Measurements from ENCODE around the gene PC. TPM values are rescaled to one million over a fixed set of nuclear protein-coding genes. Genes with fewer than 3 reads are reported as not detected.

The PC gene
- total RNA-seq, result 100 to 1,000 TPM; 154 to 535 (median 195) TPM

GRCh38 chr11:66958232-66958955 is at the start of gene PC:
PC (minus strand) TSS chr11:66958383; CDS start chr11:66872159, 86,224 bp downstream.
- no peak for TF ChIP-seq CTCF (IDR thresholded peaks at IDR 0.05; ENCODE audit: low read depth)

DNA sequence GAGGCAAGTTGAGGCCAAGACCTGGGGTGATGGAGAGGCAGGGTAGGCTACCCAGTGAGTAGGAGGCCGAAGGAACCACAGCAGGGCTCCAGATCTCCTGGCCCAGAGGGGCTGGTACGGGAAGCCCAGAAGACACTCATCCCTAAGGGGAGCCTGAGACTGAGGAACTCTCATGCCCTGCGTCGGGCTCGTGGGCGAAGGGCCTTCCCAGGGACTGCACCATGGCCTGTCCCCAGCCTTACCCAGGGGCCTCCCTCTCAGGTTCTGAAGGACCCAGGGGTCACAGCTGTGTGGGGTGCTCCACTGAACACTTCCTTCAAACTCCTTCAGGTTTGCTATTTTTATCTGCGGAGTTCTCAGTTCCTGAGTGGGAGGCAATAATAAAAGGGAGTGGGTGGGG is 48.9 kb upstream of the PC start:
- TF ChIP-seq CTCF (IDR thresholded peaks at IDR 0.05; ENCODE audit: low read depth), result no peak

DNA sequence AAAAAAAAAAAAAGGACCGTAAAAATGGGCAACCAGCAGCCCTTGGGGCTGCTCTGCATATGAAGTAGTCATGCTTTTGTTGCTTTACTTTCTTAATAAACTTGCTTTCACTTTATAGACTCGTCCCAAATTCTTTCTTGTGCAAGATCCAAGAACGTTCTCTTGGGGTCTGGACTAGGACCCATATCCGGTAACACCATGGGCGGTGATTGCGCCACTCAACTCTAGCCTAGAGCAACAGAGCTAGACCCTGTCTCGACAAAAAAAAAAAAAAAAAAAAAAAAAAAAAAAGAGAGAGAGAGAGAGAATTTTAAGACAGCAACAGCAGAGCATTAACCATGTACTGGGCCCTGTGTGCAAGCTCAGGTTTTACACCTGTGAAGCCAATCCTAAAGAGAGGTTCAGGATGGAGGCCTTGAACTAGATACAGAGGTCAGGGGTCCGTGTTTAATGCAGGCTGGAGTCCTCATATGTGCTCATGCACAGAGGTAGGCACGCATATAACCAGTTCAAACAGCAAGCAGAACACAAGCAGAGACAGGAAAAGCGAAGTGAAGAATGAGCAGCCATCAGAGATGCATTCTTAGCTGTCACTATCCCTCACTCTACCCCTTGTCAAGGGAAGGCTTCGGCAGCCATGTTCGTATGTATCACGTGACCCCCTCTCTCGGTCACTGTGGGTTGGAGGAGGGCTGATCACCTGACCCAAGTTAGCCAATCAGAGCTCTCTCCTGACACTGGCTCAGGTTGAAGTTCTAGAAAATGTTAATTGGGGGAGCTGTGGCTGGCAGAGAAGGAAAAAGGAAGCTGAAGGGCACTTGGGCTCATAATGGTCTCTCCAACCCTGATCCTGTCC is 48.1 kb upstream of the PC start:
- TF ChIP-seq CTCF (IDR thresholded peaks at IDR 0.05; ENCODE audit: low read depth), result no peak

DNA sequence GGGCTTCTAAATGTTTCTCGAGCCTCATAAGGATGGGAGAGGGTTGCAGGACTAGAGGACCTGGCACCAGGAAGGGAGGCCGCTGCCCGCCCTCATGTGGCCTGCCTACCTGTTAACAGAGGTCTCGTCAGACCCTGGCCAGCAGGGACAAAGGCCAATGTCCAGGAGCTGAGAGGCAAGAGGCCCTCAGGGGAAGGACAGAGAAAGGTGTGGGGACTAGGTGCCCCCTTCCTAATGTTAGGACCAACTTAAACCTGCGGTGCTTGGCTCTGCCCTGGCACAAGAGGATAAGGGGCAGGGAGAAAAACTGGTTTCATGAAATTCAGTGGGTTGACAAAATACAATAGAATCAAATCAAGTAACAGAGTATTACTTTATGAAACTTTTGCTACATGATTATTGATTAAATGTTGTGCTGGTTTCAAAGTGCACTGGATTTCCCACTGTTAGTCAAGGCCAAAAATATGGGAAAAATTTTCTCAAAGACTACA is 44.8 kb upstream of the PC start:
- TF ChIP-seq CTCF (IDR thresholded peaks at IDR 0.05; ENCODE audit: low read depth), result no peak

DNA sequence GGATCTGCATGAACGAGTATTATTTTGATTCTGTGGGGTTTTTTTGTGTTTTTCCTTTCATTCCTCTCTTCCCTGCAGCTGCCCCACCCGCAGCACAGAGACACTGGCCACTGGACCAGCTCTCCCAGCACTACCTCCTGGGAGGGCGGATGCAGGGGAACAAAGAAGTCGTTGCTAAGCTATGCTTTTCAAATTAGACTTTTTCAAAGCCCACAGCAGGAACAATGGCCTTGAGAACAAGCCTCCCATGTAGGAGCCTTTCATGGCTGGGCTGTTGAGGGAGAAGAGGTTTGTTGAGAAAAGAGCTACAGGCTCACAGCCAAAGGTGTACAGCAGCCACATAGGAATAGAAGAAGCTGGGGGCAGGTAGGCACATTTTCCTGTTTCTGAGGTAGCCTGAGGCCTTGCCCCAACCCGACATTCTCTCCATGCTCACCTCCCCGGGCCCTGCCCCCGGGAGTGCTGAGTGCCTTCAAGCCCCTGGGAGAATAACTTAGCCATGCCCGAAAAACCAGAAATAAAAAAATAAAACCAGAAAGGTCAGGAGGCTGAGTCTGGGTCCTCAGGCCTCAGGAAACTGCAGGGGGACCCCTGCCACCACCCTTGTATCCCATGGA is 44.2 kb upstream of the PC start:
- TF ChIP-seq CTCF (IDR thresholded peaks at IDR 0.05; ENCODE audit: low read depth), result no peak

- TF ChIP-seq CTCF (IDR thresholded peaks at IDR 0.05; ENCODE audit: low read depth), result no peak
Measured at GRCh38 chr11:67001332-67001731, 43.1 kb upstream of the PC start.

DNA sequence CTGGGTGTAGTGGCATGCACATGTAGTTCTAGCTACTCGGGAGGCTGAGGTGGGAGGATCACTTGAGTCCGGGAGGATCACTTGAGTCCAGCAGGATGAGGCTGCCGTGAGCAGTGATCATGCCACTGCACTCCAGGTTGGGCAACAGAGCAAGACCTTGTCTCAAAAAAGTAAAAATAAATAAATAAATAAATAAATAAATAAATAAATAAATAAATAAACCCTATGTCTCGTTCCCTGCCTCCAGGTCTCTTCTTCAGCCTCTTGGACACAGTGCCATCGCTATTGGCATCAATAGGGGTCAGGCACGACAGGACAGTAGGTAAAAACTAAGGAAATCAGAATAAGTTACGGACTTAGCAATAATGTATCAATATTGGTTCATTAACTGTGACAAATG is 41.4 kb upstream of the PC start:
- TF ChIP-seq CTCF (IDR thresholded peaks at IDR 0.05; ENCODE audit: low read depth), result no peak

All from subcutaneous adipose tissue (tissue), 4 donors.